Fibroblast of villous mesenchyme (primary cell): Measurements from ENCODE around the gene C1R. TPM values are rescaled to one million over a fixed set of nuclear protein-coding genes. Genes with fewer than 3 reads are reported as not detected.
A peak's percentile ranks its signal among the peaks of the same experiment; 100 is the strongest.

Source experiments
- DNase-seq: peaks from one replicate; pipeline ENCODE4 v3.0.0-alpha.2; 2010; ENCODE audit warnings: low read depth
- H3K4me3 ChIP-seq: 2 replicates; pipeline ENCODE4 v1.5.1; 2011; ENCODE audit warnings: low read depth, mild to moderate bottlenecking, low read length
- CTCF ChIP-seq: IDR thresholded peaks from 2 replicates; pipeline ENCODE4 v1.5.1; 2012; ENCODE audit warnings: low read depth, mild to moderate bottlenecking, low read length; ENCODE audit not compliant: insufficient read depth
- total RNA-seq: library from RNA; depleted of rRNA; stranded (reverse); fragments of >200 nt; gene quantifications from 2 replicates; pipeline ENCODE4 v1.2.3, GENCODE V29; 2012

C1R gene
- total RNA-seq, 1 donor = 84.2 TPM

GRCh38 chr12:7134396-7135166 is 42.3 kb upstream of the C1R start:
- no peak overlapping the region for H3K4me3 ChIP-seq
- DNase-seq = no peak
- no peak for TF ChIP-seq CTCF

- TF ChIP-seq CTCF = no peak
- DNase-seq = no peak
- H3K4me3 ChIP-seq = peak overlapping the region; percentile 74
Observed at GRCh38 chr12:7131502-7131866, 39.2 kb upstream of the C1R start.

GRCh38 chr12:7130701-7131501 is 38.7 kb upstream of the C1R start:
- DNase-seq = peak; percentile 40
- no peak for TF ChIP-seq CTCF
- H3K4me3 ChIP-seq = peak overlapping the region; percentile 74

- no peak for TF ChIP-seq CTCF
- DNase-seq = peak; percentile 77
- H3K4me3 ChIP-seq = peak within 1 kb of the TSS; percentile 74
Observed at GRCh38 chr12:7129872-7130691, 37.8 kb upstream of the C1R start, which contains the start of gene CLSTN3. CLSTN3 (plus strand) TSS chr12:7130371; CDS start chr12:7130649, 278 bp downstream.

- no peak for TF ChIP-seq CTCF
- no peak for DNase-seq
- peak overlapping the region; percentile 74 for H3K4me3 ChIP-seq
Observed at GRCh38 chr12:7129287-7129871, 37.1 kb upstream of the C1R start.

- peak within 1 kb of the TSS; percentile 74 for H3K4me3 ChIP-seq
- no peak for DNase-seq
- no peak for TF ChIP-seq CTCF
Observed at GRCh38 chr12:7128681-7129286, 36.5 kb upstream of the C1R start, which contains the start of gene RBP5. RBP5 (minus strand) TSS chr12:7128889; CDS start chr12:7128775, 114 bp downstream.
